ENCODE results near the gene CDHR2.

DNA sequence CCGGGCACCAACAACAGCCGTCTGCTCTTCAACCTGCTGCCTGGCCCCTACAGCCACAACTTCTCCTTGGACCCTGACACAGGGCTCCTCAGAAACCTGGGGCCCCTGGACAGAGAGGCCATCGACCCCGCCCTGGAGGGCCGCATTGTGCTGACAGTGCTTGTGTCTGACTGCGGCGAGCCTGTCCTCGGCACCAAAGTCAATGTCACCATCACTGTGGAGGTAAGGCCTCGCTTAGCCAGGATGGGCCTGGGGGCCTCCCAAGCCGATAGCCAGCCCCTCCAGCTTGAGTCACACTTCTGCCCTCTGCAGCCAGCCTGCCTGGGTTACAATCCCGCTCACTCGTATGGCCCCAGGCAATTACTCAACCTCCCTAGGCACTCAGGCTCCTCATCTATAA is 32.2 kb downstream of the CDHR2 start:
- TF ChIP-seq, protein P1, sequence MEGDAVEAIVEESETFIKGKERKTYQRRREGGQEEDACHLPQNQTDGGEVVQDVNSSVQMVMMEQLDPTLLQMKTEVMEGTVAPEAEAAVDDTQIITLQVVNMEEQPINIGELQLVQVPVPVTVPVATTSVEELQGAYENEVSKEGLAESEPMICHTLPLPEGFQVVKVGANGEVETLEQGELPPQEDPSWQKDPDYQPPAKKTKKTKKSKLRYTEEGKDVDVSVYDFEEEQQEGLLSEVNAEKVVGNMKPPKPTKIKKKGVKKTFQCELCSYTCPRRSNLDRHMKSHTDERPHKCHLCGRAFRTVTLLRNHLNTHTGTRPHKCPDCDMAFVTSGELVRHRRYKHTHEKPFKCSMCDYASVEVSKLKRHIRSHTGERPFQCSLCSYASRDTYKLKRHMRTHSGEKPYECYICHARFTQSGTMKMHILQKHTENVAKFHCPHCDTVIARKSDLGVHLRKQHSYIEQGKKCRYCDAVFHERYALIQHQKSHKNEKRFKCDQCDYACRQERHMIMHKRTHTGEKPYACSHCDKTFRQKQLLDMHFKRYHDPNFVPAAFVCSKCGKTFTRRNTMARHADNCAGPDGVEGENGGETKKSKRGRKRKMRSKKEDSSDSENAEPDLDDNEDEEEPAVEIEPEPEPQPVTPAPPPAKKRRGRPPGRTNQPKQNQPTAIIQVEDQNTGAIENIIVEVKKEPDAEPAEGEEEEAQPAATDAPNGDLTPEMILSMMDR (IDR thresholded peaks at IDR 0.05; ENCODE audit: low read length): no peak
- TF ChIP-seq EZH2phosphoT487 (IDR thresholded peaks at IDR 0.05; ENCODE audit: low read length): no peak

Data from MM.1S (cell line).